Mononuclear cell (primary cell): Measurements from ENCODE around the gene CARD19. TPM values are rescaled to one million over a fixed set of nuclear protein-coding genes. Genes with fewer than 3 reads are reported as not detected.
"Not testable (repeated sequence)": the region's sequence is repeated elsewhere in the genome, so short reads cannot be mapped to it uniquely, and the experiment has no call there.

Experiments
- H3K27me3 ChIP-seq: 2 replicates; pipeline ENCODE4 v1.6.0; 2011; ENCODE audit warnings: low read length, control low read depth; ENCODE audit not compliant: insufficient read depth
- H3K4me1 ChIP-seq: 2 replicates; pipeline ENCODE4 v1.5.1; 2011; ENCODE audit warnings: mild to moderate bottlenecking, low read length, control low read depth; ENCODE audit not compliant: insufficient read depth
- H3K4me3 ChIP-seq: 2 replicates; pipeline ENCODE4 v1.5.1; 2011; ENCODE audit warnings: mild to moderate bottlenecking, low read length, moderate library complexity
- H3K9me3 ChIP-seq: 2 replicates; pipeline ENCODE4 v1.5.1; 2011; ENCODE audit warnings: low read depth, mild to moderate bottlenecking, control low read depth, low read length
- total RNA-seq: library from RNA; depleted of rRNA; stranded (reverse); fragments of >200 nt; gene quantifications from one replicate; pipeline ENCODE4 v1.2.3, GENCODE V29; 2012

The CARD19 gene
- total RNA-seq, 1 donor: 117 TPM

GRCh38 chr9:93134740-93135444 is 38.9 kb downstream of the CARD19 start:
- peak overlapping the region; percentile 72 for H3K4me3 ChIP-seq
- H3K27me3 ChIP-seq: no peaks in the 10 kb centered on the region
- H3K9me3 ChIP-seq: no peaks in the 10 kb centered on the region
- H3K4me1 ChIP-seq: peaks cover 58% of the 10 kb centered on the region

GRCh38 chr9:93136011-93136440 is 40.0 kb downstream of the CARD19 start:
- Histone ChIP-seq H3K9me3 (no peaks in the 10 kb centered on the region), H3K4me3 (no peak overlapping the region), H3K4me1 (peaks cover 46% of the 10 kb centered on the region), H3K27me3 (no peaks in the 10 kb centered on the region)

- peaks cover 38% of the 10 kb centered on the region for H3K4me1 ChIP-seq
- H3K4me3 ChIP-seq: no peak overlapping the region
- no peaks in the 10 kb centered on the region for H3K27me3 ChIP-seq
- no peaks in the 10 kb centered on the region for H3K9me3 ChIP-seq
These were observed 41.3 kb downstream of the CARD19 start for GRCh38 chr9:93137362-93137761.

GRCh38 chr9:93138171-93138764 is 42.3 kb downstream of the CARD19 start:
- no peaks in the 10 kb centered on the region for H3K27me3 ChIP-seq
- H3K4me3 ChIP-seq: no peak overlapping the region
- peaks cover 38% of the 10 kb centered on the region for H3K4me1 ChIP-seq
- H3K9me3 ChIP-seq: no peaks in the 10 kb centered on the region

- no peaks in the 10 kb centered on the region for H3K9me3 ChIP-seq
- no peaks in the 10 kb centered on the region for H3K27me3 ChIP-seq
- peaks cover 45% of the 10 kb centered on the region for H3K4me1 ChIP-seq
- no peak overlapping the region for H3K4me3 ChIP-seq
These were observed 43.6 kb downstream of the CARD19 start for GRCh38 chr9:93139365-93140182.

GRCh38 chr9:93141771-93142483 is 45.9 kb downstream of the CARD19 start:
- Histone ChIP-seq H3K27me3 (no peaks in the 10 kb centered on the region), H3K9me3 (no peaks in the 10 kb centered on the region), H3K4me1 (peaks cover 36% of the 10 kb centered on the region), H3K4me3 (no peak overlapping the region)

- Histone ChIP-seq H3K9me3 (no peaks in the 10 kb centered on the region), H3K4me1 (peaks cover 28% of the 10 kb centered on the region), H3K4me3 (no peak overlapping the region), H3K27me3 (no peaks in the 10 kb centered on the region)
These were observed 48.0 kb downstream of the CARD19 start for GRCh38 chr9:93143830-93144530.

GRCh38 chr9:93146696-93147095 is 50.7 kb downstream of the CARD19 start:
- peaks cover 27% of the 10 kb centered on the region for H3K4me1 ChIP-seq
- not testable (repeated sequence) for H3K27me3 ChIP-seq, H3K4me3 ChIP-seq, H3K9me3 ChIP-seq

GRCh38 chr9:93147632-93148031 is 51.6 kb downstream of the CARD19 start:
- no peaks in the 10 kb centered on the region for H3K27me3 ChIP-seq
- H3K4me1 ChIP-seq: peaks cover 20% of the 10 kb centered on the region
- no peak overlapping the region for H3K4me3 ChIP-seq
- no peaks in the 10 kb centered on the region for H3K9me3 ChIP-seq

- H3K27me3 ChIP-seq: no peaks in the 10 kb centered on the region
- H3K9me3 ChIP-seq: no peaks in the 10 kb centered on the region
- peaks cover 9% of the 10 kb centered on the region for H3K4me1 ChIP-seq
- no peak overlapping the region for H3K4me3 ChIP-seq
These were observed 52.7 kb downstream of the CARD19 start for GRCh38 chr9:93148721-93149120.

- peaks cover 3% of the 10 kb centered on the region for H3K4me1 ChIP-seq
- H3K27me3 ChIP-seq: no peaks in the 10 kb centered on the region
- no peaks in the 10 kb centered on the region for H3K9me3 ChIP-seq
- no peak overlapping the region for H3K4me3 ChIP-seq
These were observed 53.3 kb downstream of the CARD19 start for GRCh38 chr9:93149361-93149760.

- no peaks in the 10 kb centered on the region for H3K4me1 ChIP-seq
- no peak overlapping the region for H3K4me3 ChIP-seq
- H3K27me3 ChIP-seq: no peaks in the 10 kb centered on the region
- H3K9me3 ChIP-seq: no peaks in the 10 kb centered on the region
These were observed 55.2 kb downstream of the CARD19 start for GRCh38 chr9:93151097-93151784.

- H3K27me3 ChIP-seq: no peaks in the 10 kb centered on the region
- no peaks in the 10 kb centered on the region for H3K4me1 ChIP-seq
- no peaks in the 10 kb centered on the region for H3K9me3 ChIP-seq
- no peak overlapping the region for H3K4me3 ChIP-seq
These were observed 58.4 kb downstream of the CARD19 start for GRCh38 chr9:93154293-93154903.
